ENCODE measurements around the gene KCNV2. TPM values are rescaled to one million over a fixed set of nuclear protein-coding genes. Genes with fewer than 3 reads are reported as not detected.

Gene KCNV2
- total RNA-seq, 4 donors from 2014 or later = not detected

DNA sequence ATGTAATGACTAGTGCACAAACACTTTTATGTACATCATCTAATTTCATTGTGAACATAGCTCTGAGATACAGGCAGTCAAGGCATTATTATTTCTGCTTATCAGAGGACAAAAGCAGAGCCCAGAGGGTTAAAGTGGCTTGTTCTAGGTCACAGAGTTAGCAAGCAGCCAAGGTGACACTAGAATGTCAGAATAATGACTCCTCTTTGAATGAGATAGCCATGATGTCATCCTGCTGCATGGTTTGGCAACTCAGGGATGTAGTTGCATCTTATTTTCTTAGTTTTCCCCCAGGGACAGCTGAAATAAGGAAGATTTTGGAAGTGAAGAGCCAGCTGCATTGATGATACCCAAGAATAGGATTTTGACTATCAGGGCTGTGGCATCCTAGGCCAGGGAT, 54.4 kb downstream of the KCNV2 start:
- H3K27ac ChIP-seq = no peak overlapping the region
- TF ChIP-seq CTCF (IDR thresholded peaks at IDR 0.05) (no peak), POLR2AphosphoS5 (IDR thresholded peaks at IDR 0.05) (no peak), EP300 (IDR thresholded peaks at IDR 0.05) (no peak), POLR2A (IDR thresholded peaks at IDR 0.05) (no peak)
- H3K9me3 ChIP-seq = peaks cover 0 to 35% (median 0%) of the 10 kb centered on the region in 3 donors
- no peaks in the 10 kb centered on the region for H3K4me1 ChIP-seq
- ATAC-seq = no peak
- H3K27me3 ChIP-seq = no peaks in the 10 kb centered on the region
- H3K36me3 ChIP-seq = peaks cover 0 to 82% of the 10 kb centered on the region in 2 donors
- no peak overlapping the region for H3K4me3 ChIP-seq

DNA sequence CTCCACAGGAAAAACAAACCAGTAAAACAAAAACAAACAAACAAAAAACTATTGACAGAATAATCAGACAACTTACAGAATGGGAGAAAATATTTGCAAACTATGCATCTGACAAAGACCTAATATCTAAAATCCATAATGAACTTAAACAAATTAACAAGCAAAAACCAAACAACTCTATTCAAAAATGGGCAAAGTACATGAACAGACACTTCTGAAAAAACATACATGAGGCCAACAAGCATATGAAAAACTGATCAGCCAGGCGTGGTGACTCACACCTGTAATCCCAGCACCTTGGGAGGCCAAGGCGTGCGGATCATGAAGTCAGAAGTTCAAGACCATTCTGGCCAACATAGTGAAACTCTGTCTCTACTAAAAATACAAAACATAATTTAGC, 60.1 kb downstream of the KCNV2 start:
- no peak overlapping the region for H3K27ac ChIP-seq
- H3K9me3 ChIP-seq = peaks cover 0 to 47% (median 0%) of the 10 kb centered on the region in 3 donors
- TF ChIP-seq POLR2A (IDR thresholded peaks at IDR 0.05) = no peak
- no peak for TF ChIP-seq CTCF (IDR thresholded peaks at IDR 0.05)
- no peak for TF ChIP-seq EP300 (IDR thresholded peaks at IDR 0.05)
- no peak for TF ChIP-seq POLR2AphosphoS5 (IDR thresholded peaks at IDR 0.05)
- H3K27me3 ChIP-seq = no peaks in the 10 kb centered on the region
- H3K4me3 ChIP-seq = no peak overlapping the region
- H3K4me1 ChIP-seq = no peaks in the 10 kb centered on the region
- no peak for ATAC-seq
- peaks cover 0 to 86% of the 10 kb centered on the region in 2 donors for H3K36me3 ChIP-seq
- 97 to 100% methylated on average over 1 to 3 of the region's 3 CpGs for WGBS, 2 donors (ENCODE audit: low coverage in 1 of 2)

DNA sequence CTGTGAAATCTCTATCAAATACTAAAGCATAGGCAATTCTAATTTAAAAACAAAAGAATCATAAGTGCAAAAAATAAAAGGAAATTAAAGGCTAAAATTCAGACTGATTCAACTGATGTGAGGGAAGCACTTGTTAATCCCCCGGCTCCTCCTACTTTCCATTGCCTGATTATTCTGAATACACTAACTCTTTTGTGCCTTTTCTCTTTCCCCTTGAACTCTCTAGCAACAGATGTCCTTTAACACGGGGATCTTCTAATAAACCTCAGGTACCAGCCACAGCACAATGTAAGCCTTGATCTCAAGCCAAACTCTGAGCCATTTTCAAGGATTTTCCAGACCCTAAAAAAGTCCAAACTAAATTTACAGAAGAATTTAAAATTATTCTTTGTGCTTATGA, 61.5 kb downstream of the KCNV2 start:
- H3K4me1 ChIP-seq = no peaks in the 10 kb centered on the region
- no peaks in the 10 kb centered on the region for H3K27me3 ChIP-seq
- H3K27ac ChIP-seq = no peak overlapping the region
- no peak overlapping the region for H3K4me3 ChIP-seq
- no peak for TF ChIP-seq POLR2AphosphoS5 (IDR thresholded peaks at IDR 0.05)
- TF ChIP-seq CTCF (IDR thresholded peaks at IDR 0.05) = no peak
- TF ChIP-seq EP300 (IDR thresholded peaks at IDR 0.05) = no peak
- TF ChIP-seq POLR2A (IDR thresholded peaks at IDR 0.05) = no peak
- H3K9me3 ChIP-seq = peaks cover 0 to 35% (median 0%) of the 10 kb centered on the region in 3 donors
- peaks cover 0 to 81% of the 10 kb centered on the region in 2 donors for H3K36me3 ChIP-seq
- 76 to 100% methylated on average over 2 of the region's 2 CpGs for WGBS, 2 donors (ENCODE audit: low coverage in 1 of 2)
- no peak for ATAC-seq

Other genes with a start within 250 kb of the KCNV2 start
- 10 to 100 TPM; 19.0 to 26.3 (median 20.8) TPM for gene VLDLR, start 95.7 kb upstream of the KCNV2 start, total RNA-seq
- gene PUM3, start 126.6 kb downstream of the KCNV2 start, total RNA-seq = 10 to 100 TPM; 16.7 to 30.6 (median 28.7) TPM

Data from gastroesophageal sphincter (tissue), 4 donors.